T-cell (primary cell): ENCODE results near the gene HNRNPA1. TPM values are rescaled to one million over a fixed set of nuclear protein-coding genes. Genes with fewer than 3 reads are reported as not detected.
"Not testable (repeated sequence)": the region's sequence is repeated elsewhere in the genome, so short reads cannot be mapped to it uniquely, and the experiment has no call there.

ENCODE experiments used
- ATAC-seq, 4 experiments: fragments of 200-7000 bp in 3 of 4; fragments of 150-1000 bp in 1 of 4; cut with Tn5 transposase; replicated peaks in 1 of 4; 1 replicate in 3 of 4; 2 replicates in 1 of 4; pipeline ENCODE4 v1.10.0; 2021; ENCODE audit warnings: moderate library complexity in 3 of 4, mild to moderate bottlenecking in 2 of 4, moderate number of reproducible peaks in 1 of 4
- CTCF ChIA-PET, 2 donors: fragments of 300-600 bp; sonication (Branson Sonifier 250); formaldehyde crosslinking; loops; one replicate each; lab custom pipeline; 2022; ENCODE audit warnings: antibody characterized with exemption in 2 of 2; lab: Charles Lee
- POLR2A ChIA-PET, 2 donors: fragments of 300-600 bp; sonication (Branson Sonifier 250); formaldehyde crosslinking; loops; one replicate each; lab custom pipeline; 2022; ENCODE audit warnings: antibody characterized with exemption in 2 of 2; lab: Charles Lee
- DNase-seq, 35 experiments: peaks; one replicate each; pipeline versions ENCODE4 v3.0.0 to v3.0.0-alpha.2; 2013 to 2023
- H3K27ac ChIP-seq: one replicate; pipeline ENCODE4 v1.5.1; 2013; ENCODE audit warnings: low read length
- H3K27me3 ChIP-seq, 2 experiments: replicated peaks in 1 of 2; 1 replicate in 1 of 2; 2 replicates in 1 of 2; pipeline versions ENCODE4 v1.6.1 to v1.7.0; 2013; ENCODE audit warnings: low read length in 1 of 2, mixed read lengths in 1 of 2; ENCODE audit not compliant: control insufficient read depth in 2 of 2, insufficient read depth in 2 of 2; ENCODE audit errors: extremely low read depth in 1 of 2
- H3K36me3 ChIP-seq, 2 donors: 1 replicate in 1 of 2; 2 replicates in 1 of 2; pipeline versions ENCODE4 v1.6.1 to v1.7.0; 2013; ENCODE audit warnings: low read length in 1 of 2; ENCODE audit not compliant: control insufficient read depth in 2 of 2, insufficient read depth in 1 of 2; ENCODE audit errors: extremely low read depth in 1 of 2
- H3K4me1 ChIP-seq, 2 experiments: 1 replicate in 1 of 2; 2 replicates in 1 of 2; pipeline versions ENCODE4 v1.6.1 to v1.7.0; 2013; ENCODE audit warnings: low read length in 2 of 2, mixed read lengths in 1 of 2; ENCODE audit not compliant: insufficient read depth in 2 of 2, control insufficient read depth in 1 of 2; ENCODE audit errors: extremely low read depth in 1 of 2
- H3K4me3 ChIP-seq, 2 donors: 1 replicate in 1 of 2; 2 replicates in 1 of 2; pipeline versions ENCODE4 v1.5.1 to v1.7.0; 2013; ENCODE audit warnings: mild to moderate bottlenecking in 2 of 2, low read length in 1 of 2, moderate library complexity in 1 of 2; ENCODE audit not compliant: control insufficient read depth in 1 of 2; ENCODE audit errors: extremely low read depth in 1 of 2
- H3K9me3 ChIP-seq: 2 replicates; pipeline ENCODE4 v1.7.0; 2013
- H3K27ac Mint-ChIP-seq, 2 donors: one replicate each; pipeline ENCODE4 v1.8.0; 2020 to 2021; ENCODE audit warnings: mild to moderate bottlenecking in 2 of 2, mixed read lengths in 2 of 2
- H3K27me3 Mint-ChIP-seq, 2 donors: one replicate each; pipeline ENCODE4 v1.8.0; 2021 to 2022; ENCODE audit warnings: mixed read lengths in 2 of 2
- H3K36me3 Mint-ChIP-seq: one replicate; pipeline ENCODE4 v1.8.0; 2021; ENCODE audit warnings: mixed read lengths
- H3K4me1 Mint-ChIP-seq, 3 donors: one replicate each; pipeline ENCODE4 v1.8.0; 2020 to 2022; ENCODE audit warnings: mixed read lengths in 3 of 3, mild to moderate bottlenecking in 1 of 3
- H3K4me3 Mint-ChIP-seq, 3 donors: one replicate each; pipeline ENCODE4 v1.8.0; 2020 to 2022; ENCODE audit warnings: mild to moderate bottlenecking in 3 of 3, mixed read lengths in 3 of 3, moderate library complexity in 3 of 3
- H3K9me3 Mint-ChIP-seq, 3 donors: one replicate each; pipeline ENCODE4 v1.8.0; 2020 to 2022; ENCODE audit warnings: mixed read lengths in 3 of 3
- WGBS: methylation state at CpG from one replicate; pipeline ENCODE4 v1.1.5; 2013; ENCODE audit warnings: missing lambda C conversion rate; ENCODE audit not compliant: insufficient coverage; 5-methylcytosine and 5-hydroxymethylcytosine counted together
- total RNA-seq, 35 experiments: library from RNA in 6 of 35; stranded (reverse) in 6 of 35; fragments of 120-200 nt in 1 of 35; gene quantifications; one replicate each; pipeline versions ENCODE4 v1.2.1 to v1.2.4 and lab custom pipeline; 2013 to 2026

The HNRNPA1 gene
- total RNA-seq, 5 donors from 2014 or later (not counting 1 experiment from before 2014, with no cell fraction given) = 1,133 to 1,642 (median 1,239) TPM

DNA sequence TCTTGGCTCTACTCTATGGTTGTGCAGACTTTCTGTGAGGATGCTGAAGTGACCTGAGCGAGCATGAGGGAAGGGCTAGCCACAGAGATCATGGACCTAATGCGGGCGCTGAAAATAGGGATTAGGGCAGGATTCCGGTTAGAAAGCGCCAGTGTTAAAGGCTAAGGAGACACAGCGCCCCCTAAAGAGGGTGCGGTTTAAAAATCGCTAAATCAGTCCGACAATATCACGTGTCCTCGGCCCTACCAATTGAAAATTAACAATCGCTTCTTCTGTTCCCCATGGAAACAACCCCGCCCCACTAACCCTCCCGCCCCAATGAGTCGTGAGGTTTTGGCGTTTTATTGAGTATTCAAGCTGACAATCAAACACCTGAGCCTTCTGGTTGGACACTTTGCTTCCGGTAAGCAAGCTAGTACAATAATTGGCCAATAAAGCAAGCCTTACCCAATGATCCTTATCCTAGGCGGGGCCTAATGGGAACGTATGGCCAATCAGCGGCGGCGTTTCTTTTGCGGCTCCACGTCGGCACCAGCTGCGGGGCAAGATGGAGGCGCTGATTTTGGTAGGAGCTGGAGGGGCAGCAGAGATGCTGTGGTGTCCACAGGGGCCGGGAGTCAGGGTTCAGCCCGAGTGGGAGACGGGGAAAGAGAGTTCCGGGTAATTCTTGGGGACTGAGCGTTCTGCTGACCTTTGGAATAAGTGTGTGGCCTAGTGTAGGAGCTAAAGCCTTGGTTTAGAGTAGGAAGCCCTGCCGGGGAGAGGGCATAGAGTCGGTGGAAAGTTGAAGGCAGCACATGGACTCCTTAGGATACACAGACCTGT, 44.3 kb downstream of the HNRNPA1 start, which contains the start of gene COPZ1:
Gene COPZ1 (plus strand): TSS at position 515 of the 825 bp plus-strand sequence. CDS start 33 bp downstream, at position 548.
- Mint-ChIP-seq H3K4me1 (peaks cover 38 to 48% (median 39%) of the 10 kb centered on the region in 3 donors), H3K36me3 (peaks cover 3% of the 10 kb centered on the region), H3K4me3 (peak within 1 kb of the TSS; percentile 94 to 100 (median 95)), H3K27ac (peak within 1 kb of the TSS; percentile 91 to 98), H3K27me3 (no peaks in the 10 kb centered on the region), H3K9me3 (no peaks in the 10 kb centered on the region)
- ATAC-seq = peak; percentile 95 to 97 (median 96)
- WGBS = under 1% methylated on average over 22 of the region's 34 CpGs
- peak; percentile 81 to 98 (median 95) for DNase-seq
- Histone ChIP-seq H3K27me3 (no peaks in the 10 kb centered on the region), H3K9me3 (no peaks in the 10 kb centered on the region), H3K36me3 (no peaks in the 10 kb centered on the region), H3K4me3 (peak within 1 kb of the TSS; percentile 72 to 80), H3K27ac (peak within 1 kb of the TSS; percentile 60), H3K4me1 (peaks cover 5 to 23% of the 10 kb centered on the region in 2 experiments)
- ChIA-PET CTCF (interaction anchor here (0.6 to 2.9 kb wide), 62 partner anchors 10 to 1493 kb away, joined by 3 to 68 read pairs (median 4); partner anchors contain the start of genes CBX5 (in 1 of the 2), EIF4B (in 1 of the 2), HNRNPA1 (in 1 of the 2) and HOXC4 (in 1 of the 2)), POLR2A (interaction anchor here (0.5 to 2.1 kb wide), 18 partner anchors 8 to 1189 kb away, joined by 3 to 39 read pairs (median 4); partner anchors contain the start of genes CBX5 (in 2 of the 2) and HNRNPA1 (in 2 of the 2))

DNA sequence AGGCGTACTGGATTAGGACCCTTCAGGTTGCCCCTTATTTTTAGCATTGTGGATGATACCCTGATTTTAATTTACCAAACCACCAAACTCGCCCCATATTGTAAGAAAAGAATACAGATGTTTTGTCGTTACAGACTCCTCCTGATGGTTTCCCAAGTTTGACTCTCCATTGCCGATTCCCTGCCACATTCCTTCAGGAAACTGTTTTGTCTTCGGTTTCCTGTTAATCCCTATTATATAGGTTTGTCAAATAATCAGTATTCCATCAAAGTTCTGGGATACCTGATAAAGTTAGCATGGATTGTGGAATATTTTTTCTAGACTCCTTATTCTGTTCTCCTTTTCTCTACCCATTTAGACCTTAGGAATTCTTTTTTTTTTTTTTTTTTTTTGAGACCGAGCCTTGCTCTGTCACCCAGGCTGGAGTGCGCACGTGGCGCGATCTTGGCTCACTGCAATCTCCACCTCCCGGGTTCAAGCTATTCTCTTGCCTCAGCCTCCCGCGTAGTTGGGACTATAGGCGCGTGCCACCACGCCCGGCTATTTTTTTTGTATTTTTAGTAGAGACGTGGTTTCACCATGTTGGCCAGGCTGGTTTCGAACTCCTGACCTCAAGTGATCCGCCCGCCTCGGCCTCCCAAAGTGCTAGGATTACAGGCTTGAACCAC, 45.0 kb downstream of the HNRNPA1 start:
- Mint-ChIP-seq H3K4me1 (peaks cover 46 to 56% (median 47%) of the 10 kb centered on the region in 3 donors), H3K27ac (peak overlapping the region; percentile 91 to 98), H3K4me3 (peak overlapping the region; percentile 94 to 100 (median 95))
- POLR2A ChIA-PET = interaction anchor here (0.5 to 2.1 kb wide), 17 partner anchors 7 to 1189 kb away, joined by 3 to 39 read pairs (median 4); partner anchors contain the start of genes CBX5 (in 2 of the 2) and HNRNPA1 (in 2 of the 2)
- CTCF ChIA-PET = interaction anchor here (0.6 to 2.9 kb wide), 60 partner anchors 9 to 1492 kb away, joined by 3 to 68 read pairs (median 4); partner anchors contain the start of genes CBX5 (in 1 of the 2), EIF4B (in 1 of the 2), HNRNPA1 (in 1 of the 2) and HOXC4 (in 1 of the 2)
- not testable (repeated sequence) for H3K36me3 ChIP-seq, DNase-seq, H3K27me3 ChIP-seq, ATAC-seq, H3K27me3 Mint-ChIP-seq, H3K9me3 Mint-ChIP-seq, H3K36me3 Mint-ChIP-seq, H3K9me3 ChIP-seq
- H3K4me1 ChIP-seq = peaks cover 5 to 28% of the 10 kb centered on the region in 2 experiments
- peak overlapping the region; percentile 60 for H3K27ac ChIP-seq
- H3K4me3 ChIP-seq = peak overlapping the region; percentile 72 to 80
- WGBS = no CpG with 5 or more reads among the region's 22 CpGs

DNA sequence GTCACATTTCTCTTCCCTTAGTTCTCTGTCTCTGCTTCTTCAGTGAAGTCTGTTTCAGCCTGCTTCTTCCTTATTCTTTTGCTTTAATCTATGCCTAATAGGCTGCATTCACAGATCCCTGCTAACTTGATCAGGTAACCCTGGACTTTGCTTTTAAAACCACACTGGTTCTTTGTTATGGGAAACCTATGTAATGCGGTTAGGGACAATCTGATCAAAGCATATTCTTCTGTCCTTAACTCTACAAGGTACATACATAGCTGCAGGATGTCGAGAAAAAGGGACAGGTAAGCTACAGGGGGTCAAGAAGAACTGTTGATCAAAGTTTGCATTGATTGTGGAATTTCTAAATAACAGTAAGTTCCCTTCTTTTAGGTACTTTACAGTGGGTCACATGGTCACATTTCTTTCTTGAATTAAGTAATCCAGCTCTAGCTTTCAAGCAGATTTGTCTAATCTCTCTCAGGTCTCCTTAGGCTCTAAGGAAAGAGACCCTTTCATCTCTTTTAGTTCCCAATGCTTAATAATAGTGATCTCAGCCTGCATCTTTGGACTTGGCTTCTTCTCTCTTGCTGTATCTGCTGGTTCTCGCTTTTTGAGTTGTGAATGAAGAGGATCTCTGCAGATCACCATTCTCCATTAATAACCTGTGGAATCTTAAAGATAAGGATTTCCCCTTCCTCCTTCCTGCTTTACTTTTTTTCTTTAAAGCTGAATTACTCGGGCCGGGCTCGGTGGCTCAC, 48.2 kb downstream of the HNRNPA1 start:
- Histone ChIP-seq H3K27me3 (no peaks in the 10 kb centered on the region), H3K9me3 (no peaks in the 10 kb centered on the region), H3K27ac (peak overlapping the region; percentile 7), H3K36me3 (no peaks in the 10 kb centered on the region), H3K4me1 (peaks cover 17 to 50% of the 10 kb centered on the region in 2 experiments), H3K4me3 (no peak overlapping the region)
- CTCF ChIA-PET = interaction anchor here in 1 of 2 donors (0.7 to 1.1 kb wide), 2 partner anchors 51 to 174 kb away, joined by 3 to 4 read pairs; no protein-coding TSS in a partner anchor
- Mint-ChIP-seq H3K27me3 (no peaks in the 10 kb centered on the region), H3K27ac (peak overlapping the region; percentile 92), H3K4me1 (peaks cover 67 to 76% (median 67%) of the 10 kb centered on the region in 3 donors), H3K36me3 (peaks cover 3% of the 10 kb centered on the region), H3K9me3 (no peaks in the 10 kb centered on the region), H3K4me3 (peak overlapping the region in 1 of 3 donors; percentile 6)
- POLR2A ChIA-PET = interaction anchor here in 1 of 2 donors (0.7 to 0.9 kb wide), 2 partner anchors 1679 to 1752 kb away, joined by 3 to 4 read pairs; no protein-coding TSS in a partner anchor
- no peak for ATAC-seq
- 89% methylated on average over 3 of the region's 6 CpGs for WGBS
- DNase-seq = no peak

DNA sequence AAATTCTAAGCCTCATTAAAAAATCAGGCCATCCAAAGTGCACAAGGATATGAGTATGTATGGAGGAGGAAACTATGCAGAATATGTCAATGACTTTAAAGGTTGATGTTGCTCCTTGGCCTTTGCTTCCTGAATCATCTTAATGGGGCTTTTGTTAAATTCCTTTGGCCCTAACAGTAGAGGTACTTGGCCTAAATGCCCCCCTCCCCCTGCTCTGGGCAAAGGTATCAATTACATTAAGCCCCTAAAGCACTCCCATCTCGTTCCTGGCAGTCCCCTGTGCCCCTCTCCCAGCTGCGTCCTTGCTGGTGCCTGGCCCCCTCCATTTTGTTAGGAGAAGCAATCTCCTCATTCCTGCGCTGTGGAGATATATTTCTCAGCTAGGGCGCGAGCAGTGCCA, 49.2 kb downstream of the HNRNPA1 start:
- ChIA-PET CTCF (no interaction called here), POLR2A (interaction anchor here in 1 of 2 donors (0.7 kb wide), 1 partner anchor 1680 kb away, joined by 3 read pairs; no protein-coding TSS in a partner anchor)
- Histone ChIP-seq H3K27ac (no peak overlapping the region), H3K36me3 (no peaks in the 10 kb centered on the region), H3K9me3 (no peaks in the 10 kb centered on the region), H3K4me3 (no peak overlapping the region), H3K4me1 (peaks cover 17 to 44% of the 10 kb centered on the region in 2 experiments), H3K27me3 (no peaks in the 10 kb centered on the region)
- Mint-ChIP-seq H3K4me3 (no peak overlapping the region), H3K9me3 (no peaks in the 10 kb centered on the region), H3K27me3 (no peaks in the 10 kb centered on the region), H3K4me1 (peaks cover 66 to 74% (median 66%) of the 10 kb centered on the region in 3 donors), H3K27ac (peak overlapping the region; percentile 92), H3K36me3 (peaks cover 3% of the 10 kb centered on the region)
- DNase-seq (no peak), ATAC-seq (no peak)
- no CpG with 5 or more reads among the region's 5 CpGs for WGBS

DNA sequence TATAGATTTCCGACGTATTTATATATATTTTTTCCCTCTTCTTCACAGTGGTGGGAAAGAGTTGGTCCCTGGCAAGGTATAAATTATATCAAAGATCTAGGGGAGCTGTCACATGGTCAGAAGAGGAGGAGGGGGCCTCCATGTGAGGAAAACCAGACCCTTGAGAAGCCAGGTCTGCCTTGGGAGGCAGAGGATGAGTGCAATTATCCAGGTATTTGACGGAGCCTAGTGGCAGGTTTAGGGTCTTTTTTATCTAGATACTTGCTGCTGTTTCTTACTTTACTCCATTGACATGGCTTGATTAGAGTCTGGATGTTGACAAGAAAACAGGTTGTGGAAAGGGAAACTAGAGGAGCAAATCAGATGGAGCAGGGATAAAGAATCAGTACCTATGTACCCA, 49.9 kb downstream of the HNRNPA1 start:
- peak overlapping the region; percentile 67 for H3K27ac ChIP-seq
- Mint-ChIP-seq H3K27me3 (no peaks in the 10 kb centered on the region), H3K4me1 (peaks cover 63 to 67% (median 64%) of the 10 kb centered on the region in 3 donors), H3K4me3 (peak overlapping the region in 2 of 3 donors; percentile 34 to 47), H3K27ac (peak overlapping the region; percentile 92), H3K36me3 (peaks cover 3% of the 10 kb centered on the region), H3K9me3 (no peaks in the 10 kb centered on the region)
- no peak for ATAC-seq
- no peak for DNase-seq
- peaks cover 15 to 44% of the 10 kb centered on the region in 2 experiments for H3K4me1 ChIP-seq
- H3K4me3 ChIP-seq = no peak overlapping the region
- CTCF ChIA-PET = no interaction called here
- POLR2A ChIA-PET = no interaction called here
- no peaks in the 10 kb centered on the region for H3K9me3 ChIP-seq
- no peaks in the 10 kb centered on the region for H3K36me3 ChIP-seq
- H3K27me3 ChIP-seq = no peaks in the 10 kb centered on the region
- WGBS = no CpG with 5 or more reads among the region's 3 CpGs
